GM10266 (cell line): ENCODE data around the gene TSFM.

Source experiments
- DNase-seq: peaks from one replicate; pipeline ENCODE4 v3.0.0; 2012; ENCODE audit errors: extremely low spot score
- TF ChIP-seq, protein P1 (sequence below): IDR thresholded peaks from 2 replicates; pipeline ENCODE4 v1.5.1; 2012; ENCODE audit warnings: mild to moderate bottlenecking, low read depth; ENCODE audit not compliant: control insufficient read depth, insufficient read depth; ENCODE audit errors: missing control alignments

The TSFM gene

DNA sequence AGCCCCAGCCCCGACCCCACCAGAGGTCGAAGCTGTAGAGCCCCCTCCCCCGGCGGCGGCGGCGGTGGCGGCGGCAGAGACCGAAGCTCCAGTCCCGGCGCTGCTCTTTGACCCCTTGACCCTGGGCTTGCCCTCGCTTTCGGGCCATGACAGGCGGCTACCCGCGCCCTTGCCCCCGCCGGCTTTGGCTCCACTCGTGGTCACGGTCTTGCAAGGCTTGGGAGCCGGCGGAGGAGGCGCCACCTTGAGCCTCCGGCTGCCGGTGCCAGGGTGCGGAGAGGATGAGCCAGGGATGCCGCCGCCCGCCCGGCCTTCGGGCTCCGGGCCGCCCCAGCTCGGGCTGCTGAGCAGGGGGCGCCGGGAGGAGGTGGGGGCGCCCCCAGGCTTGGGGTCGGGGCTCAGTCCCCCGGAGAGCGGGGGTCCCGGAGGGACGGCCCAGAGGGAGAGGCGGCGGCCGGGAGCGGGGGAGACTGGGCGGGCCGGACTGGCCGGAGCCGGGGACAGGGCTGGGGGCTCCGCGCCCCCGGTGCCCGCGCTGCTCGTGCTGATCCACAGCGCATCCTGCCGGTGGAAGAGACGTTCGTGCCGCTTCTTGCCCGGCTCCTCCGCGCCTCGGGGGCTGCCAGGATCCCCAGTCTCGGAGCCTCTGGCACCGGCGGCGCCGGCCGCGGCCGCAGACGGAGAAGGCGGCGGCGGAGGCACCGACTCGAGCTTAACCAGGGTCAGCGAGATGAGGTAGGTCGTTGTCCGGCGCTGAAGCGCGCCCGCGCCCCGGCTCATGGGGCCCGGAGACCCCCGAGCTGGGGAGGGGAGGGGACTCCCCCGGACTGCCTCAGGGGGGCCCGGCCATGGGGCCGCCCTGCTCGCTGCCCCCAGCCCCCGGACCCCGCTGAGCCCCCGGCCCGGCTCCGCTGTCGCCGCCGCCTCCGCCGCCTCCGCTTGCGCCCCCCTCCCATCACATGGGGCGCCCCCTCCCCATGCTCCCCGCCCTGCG is 44.8 kb upstream of the TSFM start:
- TF ChIP-seq, protein P1, sequence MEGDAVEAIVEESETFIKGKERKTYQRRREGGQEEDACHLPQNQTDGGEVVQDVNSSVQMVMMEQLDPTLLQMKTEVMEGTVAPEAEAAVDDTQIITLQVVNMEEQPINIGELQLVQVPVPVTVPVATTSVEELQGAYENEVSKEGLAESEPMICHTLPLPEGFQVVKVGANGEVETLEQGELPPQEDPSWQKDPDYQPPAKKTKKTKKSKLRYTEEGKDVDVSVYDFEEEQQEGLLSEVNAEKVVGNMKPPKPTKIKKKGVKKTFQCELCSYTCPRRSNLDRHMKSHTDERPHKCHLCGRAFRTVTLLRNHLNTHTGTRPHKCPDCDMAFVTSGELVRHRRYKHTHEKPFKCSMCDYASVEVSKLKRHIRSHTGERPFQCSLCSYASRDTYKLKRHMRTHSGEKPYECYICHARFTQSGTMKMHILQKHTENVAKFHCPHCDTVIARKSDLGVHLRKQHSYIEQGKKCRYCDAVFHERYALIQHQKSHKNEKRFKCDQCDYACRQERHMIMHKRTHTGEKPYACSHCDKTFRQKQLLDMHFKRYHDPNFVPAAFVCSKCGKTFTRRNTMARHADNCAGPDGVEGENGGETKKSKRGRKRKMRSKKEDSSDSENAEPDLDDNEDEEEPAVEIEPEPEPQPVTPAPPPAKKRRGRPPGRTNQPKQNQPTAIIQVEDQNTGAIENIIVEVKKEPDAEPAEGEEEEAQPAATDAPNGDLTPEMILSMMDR: no peak
- DNase-seq: no peak

DNA sequence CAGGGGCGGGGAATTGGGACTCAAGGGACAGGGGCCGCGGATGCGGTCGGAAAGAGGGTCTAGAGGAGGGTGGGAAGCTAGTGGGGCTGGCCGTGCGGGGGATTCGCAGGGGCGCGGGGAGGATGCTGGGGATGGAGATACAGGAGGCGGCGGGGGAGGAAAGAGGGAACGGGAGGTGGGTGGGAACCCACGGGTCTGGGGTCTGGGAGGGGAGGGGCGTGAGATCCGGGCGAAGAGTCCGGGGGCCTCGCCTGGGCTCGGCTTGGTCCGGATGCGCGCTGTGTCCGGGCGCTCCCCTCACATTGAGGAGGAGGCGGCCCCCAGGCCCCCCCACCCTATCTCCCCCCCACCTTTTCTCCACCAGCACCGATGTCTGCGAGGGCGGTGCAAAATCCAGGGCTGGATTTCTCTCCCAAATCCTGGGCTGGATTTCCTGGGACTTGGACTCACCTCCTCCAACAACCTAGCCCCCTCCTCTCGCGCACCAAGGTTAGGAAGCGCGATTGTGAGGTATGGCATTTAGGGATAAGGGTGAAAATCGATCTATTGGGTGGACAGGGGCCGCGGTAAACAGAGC is 43.8 kb upstream of the TSFM start, which contains the start of gene AGAP2:
TSS of gene AGAP2 (minus strand) at position 82 of the 577 bp plus-strand sequence. CDS start 496 bp downstream, outside the sequence.
- TF ChIP-seq, protein P1: no peak
- no peak for DNase-seq

DNA sequence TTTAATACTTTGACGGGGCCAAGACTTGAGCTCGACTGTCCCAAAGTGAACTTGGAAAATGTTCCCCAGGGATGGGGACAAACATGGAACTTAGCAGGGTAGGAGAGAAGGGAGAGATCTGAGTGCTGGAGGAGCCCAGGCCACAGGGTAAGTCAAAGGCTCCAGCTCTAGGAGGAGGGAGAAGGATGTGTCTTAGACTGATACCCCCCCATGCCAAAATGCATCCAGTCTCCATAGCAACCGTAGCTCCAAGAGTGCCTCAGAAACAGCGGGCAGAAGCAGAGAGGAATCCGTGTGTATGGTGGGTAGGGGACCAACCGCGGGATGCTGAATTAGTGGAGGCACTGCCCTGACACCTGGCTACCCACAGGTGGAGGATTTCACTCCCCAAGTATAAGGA is 43.2 kb upstream of the TSFM start:
- TF ChIP-seq, protein P1: no peak
- DNase-seq: no peak

DNA sequence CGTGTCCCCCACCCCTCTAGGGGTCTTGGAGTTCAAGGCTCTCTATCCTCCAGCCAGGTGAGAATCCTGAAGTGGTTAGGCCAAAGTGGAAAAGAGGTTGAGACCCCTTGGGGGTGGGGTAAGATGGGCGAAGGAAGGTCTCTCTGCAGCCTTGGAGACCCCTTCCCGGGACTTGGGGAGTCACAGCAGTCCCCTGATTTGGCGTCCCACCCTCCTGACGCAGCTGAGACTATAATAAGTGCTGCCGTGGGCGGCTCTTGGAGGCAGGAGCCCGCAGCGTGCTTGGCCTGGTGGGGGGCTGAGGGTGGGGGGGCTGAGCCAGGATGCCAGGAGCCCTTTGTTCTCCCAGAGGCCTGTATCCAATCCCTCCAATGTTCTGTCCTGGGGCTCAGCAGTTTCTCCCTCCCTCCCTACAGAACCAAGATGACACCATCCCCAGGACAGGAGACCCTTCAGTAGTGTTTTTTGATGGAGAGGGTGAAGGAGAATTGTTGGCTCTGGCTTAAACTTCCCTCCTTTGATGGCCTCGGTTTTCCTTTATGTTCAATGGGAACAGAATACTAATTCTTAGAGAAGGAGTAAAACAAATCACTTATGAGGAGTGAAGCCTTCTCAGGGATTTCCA is 42.6 kb upstream of the TSFM start:
- no peak for DNase-seq
- TF ChIP-seq, protein P1: no peak

DNA sequence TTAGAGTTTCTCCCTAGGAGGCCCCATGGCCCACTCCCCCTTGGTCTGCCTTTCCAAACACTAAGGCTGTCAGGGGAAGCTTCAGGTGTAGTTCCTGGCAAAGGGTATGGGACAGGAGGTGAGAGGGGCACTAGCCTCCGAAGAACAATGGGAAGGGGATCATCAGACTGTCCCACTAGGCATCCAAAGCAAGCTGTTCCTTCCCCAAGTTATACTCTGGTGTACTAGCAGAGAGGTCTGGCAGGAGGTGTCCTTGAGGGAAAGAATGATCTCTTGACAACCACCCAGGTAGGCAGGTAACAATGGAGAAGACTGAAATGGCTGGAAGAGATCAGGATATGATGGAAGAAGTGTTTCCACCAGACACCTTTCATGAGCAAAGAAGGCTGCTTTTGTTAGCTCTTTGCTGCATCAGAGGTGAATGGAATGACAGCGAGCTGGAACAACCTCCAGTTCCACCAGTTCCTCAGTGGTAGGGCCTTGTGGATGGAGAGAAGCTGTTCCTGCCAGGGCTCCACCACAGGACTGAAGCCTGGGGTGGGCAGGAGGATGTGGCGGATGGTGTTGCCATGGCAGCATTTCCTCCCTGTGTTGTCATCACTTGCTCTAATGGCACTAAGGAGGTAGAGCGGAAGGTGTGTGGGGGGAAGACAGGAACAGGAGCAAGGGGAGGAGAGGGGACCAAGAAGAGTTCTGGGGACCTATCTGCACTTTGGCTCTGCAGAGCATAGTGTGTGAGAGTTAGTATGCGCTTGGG is 41.8 kb upstream of the TSFM start:
- TF ChIP-seq, protein P1: no peak
- DNase-seq: peak; percentile 85

DNA sequence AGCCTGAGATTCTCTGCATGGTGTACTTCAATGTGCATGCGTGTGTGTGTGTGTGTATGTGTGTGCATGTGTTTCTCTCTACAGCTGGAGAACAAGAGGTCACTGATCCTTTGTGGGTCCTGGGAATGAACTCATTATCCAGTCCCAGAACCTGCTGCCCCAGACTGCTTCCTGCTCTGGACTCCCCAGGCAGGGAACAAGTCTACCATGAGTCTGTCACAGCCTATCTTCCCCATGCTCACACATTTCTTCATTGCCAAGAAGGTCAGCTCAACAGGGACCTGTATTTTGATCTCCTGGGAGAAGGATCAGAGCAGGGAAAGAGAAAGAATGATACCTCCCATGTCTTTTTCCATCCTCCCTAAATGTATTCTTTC is 41.2 kb upstream of the TSFM start:
- no peak for DNase-seq
- TF ChIP-seq, protein P1: no peak
